GM10266 (cell line): ENCODE results near the gene SLC6A18.

ENCODE experiments used
- DNase-seq: peaks from one replicate; pipeline ENCODE4 v3.0.0; 2012; ENCODE audit errors: extremely low spot score
- TF ChIP-seq, protein P1 (sequence below): IDR thresholded peaks from 2 replicates; pipeline ENCODE4 v1.5.1; 2012; ENCODE audit warnings: mild to moderate bottlenecking, low read depth; ENCODE audit not compliant: control insufficient read depth, insufficient read depth; ENCODE audit errors: missing control alignments

SLC6A18 gene

DNA sequence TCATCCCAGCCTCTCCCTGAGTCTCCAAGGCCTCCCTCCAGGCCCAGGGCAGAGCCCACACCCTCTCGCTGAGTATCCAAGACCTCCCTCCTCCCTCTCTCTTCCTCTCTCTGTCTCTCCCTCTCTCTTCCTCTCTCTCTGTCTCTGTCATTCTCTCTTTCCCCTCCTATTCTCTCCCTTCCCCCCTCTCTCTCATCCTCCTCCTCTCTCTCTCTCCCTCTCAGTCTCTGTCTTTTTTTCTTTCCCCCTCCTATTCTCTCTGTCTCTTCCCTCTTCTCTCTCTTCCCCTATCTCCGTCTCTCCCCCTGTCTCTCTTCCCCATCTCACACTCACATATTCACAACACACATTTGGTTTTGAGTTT is 15.7 kb upstream of the SLC6A18 start:
- no peak for DNase-seq
- TF ChIP-seq, protein P1, sequence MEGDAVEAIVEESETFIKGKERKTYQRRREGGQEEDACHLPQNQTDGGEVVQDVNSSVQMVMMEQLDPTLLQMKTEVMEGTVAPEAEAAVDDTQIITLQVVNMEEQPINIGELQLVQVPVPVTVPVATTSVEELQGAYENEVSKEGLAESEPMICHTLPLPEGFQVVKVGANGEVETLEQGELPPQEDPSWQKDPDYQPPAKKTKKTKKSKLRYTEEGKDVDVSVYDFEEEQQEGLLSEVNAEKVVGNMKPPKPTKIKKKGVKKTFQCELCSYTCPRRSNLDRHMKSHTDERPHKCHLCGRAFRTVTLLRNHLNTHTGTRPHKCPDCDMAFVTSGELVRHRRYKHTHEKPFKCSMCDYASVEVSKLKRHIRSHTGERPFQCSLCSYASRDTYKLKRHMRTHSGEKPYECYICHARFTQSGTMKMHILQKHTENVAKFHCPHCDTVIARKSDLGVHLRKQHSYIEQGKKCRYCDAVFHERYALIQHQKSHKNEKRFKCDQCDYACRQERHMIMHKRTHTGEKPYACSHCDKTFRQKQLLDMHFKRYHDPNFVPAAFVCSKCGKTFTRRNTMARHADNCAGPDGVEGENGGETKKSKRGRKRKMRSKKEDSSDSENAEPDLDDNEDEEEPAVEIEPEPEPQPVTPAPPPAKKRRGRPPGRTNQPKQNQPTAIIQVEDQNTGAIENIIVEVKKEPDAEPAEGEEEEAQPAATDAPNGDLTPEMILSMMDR = no peak

DNA sequence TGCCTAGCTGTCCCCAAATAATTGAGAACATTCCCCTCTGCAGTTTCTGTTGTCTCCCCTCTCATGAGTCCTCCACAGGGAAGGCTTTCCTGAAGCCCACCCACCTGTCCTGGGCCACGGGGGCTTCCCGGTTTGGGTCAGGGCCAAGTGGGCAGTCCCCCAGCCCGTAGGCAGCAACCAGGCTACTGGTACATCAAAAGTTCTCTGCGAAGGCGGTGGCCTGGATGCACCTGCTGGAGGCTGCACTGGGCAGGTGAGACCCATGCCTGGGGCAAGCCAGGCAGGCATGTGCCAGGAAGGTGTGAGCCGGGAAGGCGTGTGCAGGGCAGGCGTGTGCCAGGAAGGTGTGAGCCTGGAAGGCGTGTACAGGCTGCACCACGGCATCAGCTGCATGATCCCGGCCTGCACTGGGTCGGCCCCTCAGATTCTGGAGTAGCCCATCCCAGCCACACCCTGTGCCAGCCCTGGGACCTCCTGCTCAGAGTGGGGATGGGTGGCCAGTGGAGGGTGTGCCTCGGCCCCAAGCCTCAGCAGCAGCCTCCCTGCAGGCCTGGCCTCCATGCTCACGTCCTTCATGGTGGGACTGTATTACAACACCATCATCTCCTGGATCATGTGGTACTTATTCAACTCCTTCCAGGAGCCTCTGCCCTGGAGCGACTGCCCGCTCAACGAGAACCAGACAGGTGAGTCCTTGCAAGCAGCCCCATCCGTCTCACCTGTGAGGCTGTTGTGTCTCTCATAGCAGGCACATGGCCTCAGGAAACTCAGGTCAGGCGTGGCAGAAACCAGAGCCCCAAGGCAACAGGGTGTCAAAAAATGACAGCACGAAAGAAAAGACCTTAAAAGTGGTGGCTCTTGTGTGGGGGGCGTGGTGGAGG is 15.0 kb upstream of the SLC6A18 start:
- DNase-seq = no peak
- TF ChIP-seq, protein P1 = no peak

DNA sequence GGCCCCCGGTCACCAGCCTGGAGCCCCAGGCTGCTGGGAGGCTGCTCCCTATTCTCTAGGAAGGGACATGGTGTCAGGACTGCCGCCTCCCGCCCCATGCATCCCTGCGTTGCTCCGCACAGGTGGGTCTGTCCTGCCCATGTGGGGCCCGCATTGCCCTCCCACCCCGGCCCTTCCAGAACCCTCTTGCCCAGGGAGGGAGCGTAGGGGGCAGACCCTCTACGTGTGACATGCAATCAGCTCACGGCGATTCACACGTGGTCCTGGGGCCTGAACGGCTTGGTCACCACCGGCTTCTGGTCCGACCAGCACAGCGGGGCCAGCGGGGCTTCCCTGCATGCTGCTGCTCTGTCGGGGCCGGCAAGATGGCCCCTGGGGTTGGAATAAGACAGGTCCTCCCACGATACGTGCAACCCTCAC is 14.3 kb upstream of the SLC6A18 start:
- TF ChIP-seq, protein P1 = no peak
- DNase-seq = no peak

DNA sequence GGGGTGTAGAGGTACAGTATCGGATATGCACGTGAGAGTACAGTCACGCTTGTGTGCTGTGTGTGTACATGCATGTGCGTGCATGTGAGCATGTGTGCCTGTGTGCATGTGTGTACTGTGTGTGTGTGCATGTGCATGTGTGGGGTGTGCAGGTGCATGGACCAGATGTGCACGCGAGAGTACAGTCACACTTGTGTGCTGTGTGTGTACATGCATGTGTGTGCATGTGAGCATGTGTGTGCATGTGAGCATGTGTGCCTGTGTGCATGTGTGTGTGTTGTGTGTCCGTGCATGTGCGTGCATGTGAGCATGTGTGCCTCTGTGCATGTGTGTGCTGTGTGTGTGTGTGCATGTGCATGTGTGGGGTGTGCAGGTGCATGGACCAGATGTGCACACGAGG is 13.5 kb upstream of the SLC6A18 start:
- no peak for DNase-seq
- TF ChIP-seq, protein P1 = no peak

DNA sequence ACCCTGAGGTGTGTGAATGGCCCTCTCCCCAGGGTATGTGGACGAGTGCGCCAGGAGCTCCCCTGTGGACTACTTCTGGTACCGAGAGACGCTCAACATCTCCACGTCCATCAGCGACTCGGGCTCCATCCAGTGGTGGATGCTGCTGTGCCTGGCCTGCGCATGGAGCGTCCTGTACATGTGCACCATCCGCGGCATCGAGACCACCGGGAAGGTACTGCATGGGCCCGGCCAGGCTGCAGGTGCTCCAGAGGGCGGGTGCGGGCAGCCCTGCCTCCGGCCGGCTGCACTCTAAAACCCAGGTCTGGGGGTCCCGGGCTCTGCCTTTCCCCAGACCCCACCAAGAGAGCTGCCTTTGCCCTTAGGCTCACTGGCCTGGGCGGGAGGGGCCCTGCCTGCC is 12.9 kb upstream of the SLC6A18 start:
- TF ChIP-seq, protein P1 = no peak
- DNase-seq = no peak

DNA sequence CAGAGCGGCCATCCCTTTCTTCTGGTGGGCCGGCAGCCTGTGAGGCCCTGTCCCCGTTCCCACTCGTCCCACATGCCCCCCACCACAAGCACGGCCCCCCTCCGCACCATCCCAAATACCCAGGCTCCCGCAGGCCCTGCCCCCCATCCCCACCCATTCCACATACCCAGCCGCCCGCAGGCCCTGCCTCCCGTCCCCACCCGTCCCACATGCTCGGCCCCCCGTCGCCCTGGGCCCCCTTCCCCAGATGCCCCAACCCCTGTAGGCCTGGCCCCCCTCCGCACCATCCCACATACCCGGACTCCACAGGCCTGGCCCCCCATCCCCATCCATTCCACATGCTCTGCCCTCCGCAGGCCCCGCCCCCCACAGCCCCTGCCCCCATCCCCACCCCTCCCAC is 12.3 kb upstream of the SLC6A18 start:
- no peak for DNase-seq
- TF ChIP-seq, protein P1 = no peak

DNA sequence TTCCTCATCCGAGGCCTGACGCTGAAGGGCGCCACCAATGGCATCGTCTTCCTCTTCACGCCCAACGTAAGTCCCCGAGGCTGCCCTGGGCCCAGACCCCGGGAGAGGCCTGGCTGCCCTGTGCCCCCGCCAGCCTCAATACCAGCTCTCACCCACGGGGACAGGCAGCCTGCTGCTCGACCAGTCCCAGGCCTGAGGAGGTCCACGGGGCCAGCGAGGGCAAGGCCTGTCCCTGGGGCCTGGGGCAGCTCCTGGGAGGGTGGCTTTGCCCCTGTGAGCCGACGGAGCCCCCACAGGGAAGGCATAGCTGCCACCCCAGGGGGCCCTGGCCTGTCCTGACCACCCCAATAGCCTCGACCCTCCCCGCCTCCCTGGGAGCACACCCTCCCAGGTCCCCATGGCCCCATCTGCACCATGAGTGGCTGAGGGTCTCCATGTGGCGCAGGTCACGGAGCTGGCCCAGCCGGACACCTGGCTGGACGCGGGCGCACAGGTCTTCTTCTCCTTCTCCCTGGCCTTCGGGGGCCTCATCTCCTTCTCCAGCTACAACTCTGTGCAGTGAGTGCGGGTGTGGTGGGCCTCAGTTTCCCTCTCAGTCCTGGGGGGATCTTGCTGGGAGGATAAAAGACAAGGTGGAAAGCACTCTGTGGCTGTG is 11.5 kb upstream of the SLC6A18 start:
- DNase-seq = no peak
- TF ChIP-seq, protein P1 = no peak
